Subcutaneous adipose tissue (tissue), 4 donors: ENCODE data around the gene NAA80. TPM values are rescaled to one million over a fixed set of nuclear protein-coding genes. Genes with fewer than 3 reads are reported as not detected.

Source experiments
- total RNA-seq, 4 donors: library from RNA; depleted of rRNA; stranded (reverse); fragments of >200 nt; gene quantifications; one replicate each; pipeline ENCODE4 v1.1.0, GENCODE V29; 2016
- TF ChIP-seq, protein P1 (sequence below): fragments of 450-650 bp; IDR thresholded peaks from one replicate; pipeline ENCODE4 v1.5.1; 2016; ENCODE audit warnings: low read depth, mild to moderate bottlenecking, control low read depth, antibody characterized with exemption, moderate library complexity

Gene NAA80
- total RNA-seq, 4 donors from 2014 or later, result 5.2 to 10.4 (median 6.6) TPM

DNA sequence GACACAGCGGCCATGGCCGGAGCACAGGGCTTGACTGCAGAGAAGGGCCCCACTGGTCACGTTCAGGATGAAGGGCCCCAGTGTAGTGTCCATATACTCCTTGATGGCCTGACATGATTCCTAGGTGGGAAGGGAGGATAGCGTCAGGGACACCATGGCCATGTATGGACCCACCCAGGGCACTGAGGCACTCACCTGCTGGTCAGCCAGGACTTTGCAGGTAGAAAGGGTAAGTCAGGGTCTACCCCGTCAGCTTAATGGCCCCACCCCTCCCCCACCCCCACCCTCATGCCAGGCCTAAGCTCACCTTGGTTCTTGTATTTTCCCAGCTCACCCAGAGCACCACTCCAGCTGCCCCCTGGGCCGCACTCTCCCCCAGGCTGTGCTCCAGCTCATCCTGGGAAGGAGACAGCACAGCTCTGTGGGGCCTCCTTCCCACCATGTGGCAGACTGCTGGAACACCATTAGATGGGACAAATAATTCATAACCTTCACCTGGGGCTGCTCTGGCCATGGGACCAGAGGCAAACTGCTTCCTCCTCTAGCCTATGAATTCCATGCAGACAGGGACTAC lies 1.6 kb upstream of the NAA80 start:
- TF ChIP-seq, protein P1, sequence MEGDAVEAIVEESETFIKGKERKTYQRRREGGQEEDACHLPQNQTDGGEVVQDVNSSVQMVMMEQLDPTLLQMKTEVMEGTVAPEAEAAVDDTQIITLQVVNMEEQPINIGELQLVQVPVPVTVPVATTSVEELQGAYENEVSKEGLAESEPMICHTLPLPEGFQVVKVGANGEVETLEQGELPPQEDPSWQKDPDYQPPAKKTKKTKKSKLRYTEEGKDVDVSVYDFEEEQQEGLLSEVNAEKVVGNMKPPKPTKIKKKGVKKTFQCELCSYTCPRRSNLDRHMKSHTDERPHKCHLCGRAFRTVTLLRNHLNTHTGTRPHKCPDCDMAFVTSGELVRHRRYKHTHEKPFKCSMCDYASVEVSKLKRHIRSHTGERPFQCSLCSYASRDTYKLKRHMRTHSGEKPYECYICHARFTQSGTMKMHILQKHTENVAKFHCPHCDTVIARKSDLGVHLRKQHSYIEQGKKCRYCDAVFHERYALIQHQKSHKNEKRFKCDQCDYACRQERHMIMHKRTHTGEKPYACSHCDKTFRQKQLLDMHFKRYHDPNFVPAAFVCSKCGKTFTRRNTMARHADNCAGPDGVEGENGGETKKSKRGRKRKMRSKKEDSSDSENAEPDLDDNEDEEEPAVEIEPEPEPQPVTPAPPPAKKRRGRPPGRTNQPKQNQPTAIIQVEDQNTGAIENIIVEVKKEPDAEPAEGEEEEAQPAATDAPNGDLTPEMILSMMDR, result no peak

DNA sequence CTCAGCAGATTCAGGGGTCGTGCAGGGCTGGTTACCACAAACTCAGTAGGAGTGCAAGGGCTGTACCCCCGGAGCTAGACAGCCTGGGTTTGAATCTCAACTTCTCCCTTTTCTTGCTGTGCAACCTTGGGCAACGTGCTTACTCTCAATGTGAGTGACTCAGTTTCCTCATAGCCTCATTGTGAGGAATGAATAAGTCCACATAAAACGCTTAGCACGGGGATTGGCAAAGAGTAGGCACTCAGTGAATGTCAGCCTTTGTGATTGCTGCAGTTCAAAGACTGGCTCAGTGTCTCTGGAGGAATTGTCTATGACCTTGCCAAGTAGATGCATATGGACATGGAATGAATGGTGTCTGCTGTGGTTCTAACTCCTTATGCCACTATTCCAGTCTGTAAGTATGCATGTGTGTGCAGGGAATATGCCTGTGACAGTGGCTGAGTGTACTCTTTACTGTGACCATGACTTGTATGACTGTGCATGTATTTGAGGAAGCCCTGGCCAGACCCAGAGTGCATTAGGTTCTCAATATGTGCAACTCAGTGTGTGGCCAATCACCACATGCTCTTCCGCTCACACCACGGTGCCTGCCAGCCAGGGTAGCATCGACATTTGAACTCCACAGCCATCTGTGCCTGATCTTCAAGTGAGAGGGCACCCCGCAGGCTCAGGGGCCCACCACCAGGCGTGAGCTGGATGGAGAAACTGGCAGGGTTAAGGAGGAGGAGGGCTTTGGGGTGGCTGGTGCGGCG lies 900 bp upstream of the NAA80 start:
- TF ChIP-seq, protein P1, result no peak

DNA sequence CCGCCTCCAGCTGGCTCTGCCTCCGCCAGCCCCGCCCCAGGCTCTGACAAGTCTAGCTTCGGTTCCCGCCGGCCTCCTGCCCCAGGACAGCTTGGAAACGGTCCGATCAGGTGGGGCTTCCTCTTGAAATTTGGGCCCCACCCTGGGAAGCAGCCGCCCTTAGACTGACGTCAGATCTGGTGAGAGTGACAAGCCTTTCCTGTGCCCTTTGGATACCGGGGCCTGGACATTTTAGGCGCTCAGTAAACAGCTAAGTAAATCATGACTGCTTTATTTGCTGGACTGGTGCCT lies 378 bp upstream of the NAA80 start:
- TF ChIP-seq, protein P1, result no peak

DNA sequence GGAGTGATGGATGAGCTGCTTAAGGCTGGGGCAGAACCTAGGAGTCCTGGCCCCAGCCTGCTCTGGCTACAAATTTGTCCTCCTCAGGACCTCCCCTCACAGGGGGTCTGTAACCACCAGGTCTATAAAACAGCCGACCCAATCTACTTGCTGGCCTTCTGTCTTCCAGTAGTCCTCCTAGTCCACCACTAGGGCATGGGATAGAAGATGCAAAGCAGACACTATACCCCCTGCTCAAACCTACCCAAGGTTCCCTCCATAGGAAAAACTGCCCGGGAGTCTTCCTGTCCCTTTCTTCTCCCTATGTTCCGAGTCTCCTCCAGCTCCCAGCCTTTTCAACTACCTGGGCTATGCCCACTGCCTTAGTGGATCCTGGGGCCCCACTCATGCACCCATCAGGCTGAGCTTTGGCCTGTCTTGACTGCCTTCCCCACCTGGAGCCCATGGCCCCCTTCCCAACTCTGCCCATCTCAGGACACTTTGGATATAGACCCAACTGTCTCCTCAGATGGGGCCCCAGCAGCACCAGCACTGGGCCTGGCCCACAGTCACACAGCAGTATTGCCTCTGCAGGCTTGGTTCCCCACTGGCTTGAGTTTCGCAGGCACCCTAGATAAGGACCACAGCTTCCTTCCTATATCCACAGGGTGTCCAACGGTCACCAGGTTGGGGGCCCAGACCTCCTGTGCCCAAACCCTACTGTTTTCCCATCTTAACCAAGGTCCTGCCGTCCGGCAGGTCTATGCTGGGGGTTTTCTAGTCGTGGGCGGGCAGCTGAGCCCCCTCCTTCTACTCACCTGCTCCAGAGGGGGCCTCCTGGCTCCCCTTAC lies 1.1 kb downstream of the NAA80 start:
- TF ChIP-seq, protein P1, result no peak

DNA sequence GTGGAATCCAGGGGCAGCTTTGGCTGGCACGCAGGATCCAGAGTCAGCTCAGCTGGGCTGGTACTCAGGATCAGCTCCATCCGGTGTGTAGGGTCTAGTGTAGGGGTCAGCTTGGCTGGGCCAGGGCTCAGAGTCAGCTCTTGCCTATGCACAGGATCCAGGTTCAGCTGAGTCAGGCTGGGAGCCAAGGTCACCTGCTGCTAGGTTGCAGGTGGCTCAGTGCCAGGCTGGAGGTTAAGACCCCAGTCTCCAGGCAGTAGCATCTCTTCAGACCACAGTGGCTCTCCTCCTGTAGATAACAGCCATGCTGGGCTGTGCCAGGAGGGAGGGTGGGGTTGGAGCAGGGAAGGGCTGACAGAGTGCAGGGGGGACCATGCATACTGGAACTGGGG lies 1.8 kb downstream of the NAA80 start:
- TF ChIP-seq, protein P1, result no peak

DNA sequence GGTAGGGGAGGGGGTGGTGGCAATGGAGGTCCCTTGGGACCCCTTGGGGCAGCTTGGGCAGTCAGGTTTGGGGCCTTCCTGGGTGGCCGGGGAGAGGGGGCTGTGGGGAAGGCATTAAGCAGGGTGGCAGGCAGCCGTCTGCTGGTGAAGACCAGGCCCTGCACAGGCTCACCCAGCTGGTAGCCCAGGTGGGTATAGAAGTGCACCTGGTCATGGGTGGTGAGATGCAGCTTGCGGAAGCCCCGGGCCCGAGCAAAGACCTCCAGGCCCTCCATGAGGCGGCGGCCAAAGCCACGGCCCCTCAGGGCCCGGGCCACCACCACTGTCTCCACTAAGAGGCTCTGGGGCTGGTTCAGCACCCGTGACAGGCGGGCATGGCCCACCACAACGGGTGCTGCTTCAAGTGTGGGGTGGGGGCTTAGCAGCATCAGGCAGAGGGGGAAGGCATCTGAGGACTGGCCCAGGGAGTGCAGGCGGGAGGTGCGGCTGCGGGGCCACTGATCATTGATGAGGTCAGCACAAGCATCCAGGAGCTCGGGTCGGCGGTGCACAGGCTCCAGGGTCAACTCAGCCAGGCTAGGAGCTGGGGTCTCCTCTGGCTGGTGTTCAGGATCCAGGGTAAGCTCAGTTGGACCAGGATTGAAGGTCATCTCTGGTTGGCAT lies 2.4 kb downstream of the NAA80 start:
- TF ChIP-seq, protein P1, result no peak
